ENCODE data around the gene MYBPC1. TPM values are rescaled to one million over a fixed set of nuclear protein-coding genes. Genes with fewer than 3 reads are reported as not detected.

MYBPC1 gene
- total and polyA plus RNA-seq, 9 of the 15 experiments (the other 6 are each of a cell fraction or from before 2014, with no cell fraction given), result not detected

DNA sequence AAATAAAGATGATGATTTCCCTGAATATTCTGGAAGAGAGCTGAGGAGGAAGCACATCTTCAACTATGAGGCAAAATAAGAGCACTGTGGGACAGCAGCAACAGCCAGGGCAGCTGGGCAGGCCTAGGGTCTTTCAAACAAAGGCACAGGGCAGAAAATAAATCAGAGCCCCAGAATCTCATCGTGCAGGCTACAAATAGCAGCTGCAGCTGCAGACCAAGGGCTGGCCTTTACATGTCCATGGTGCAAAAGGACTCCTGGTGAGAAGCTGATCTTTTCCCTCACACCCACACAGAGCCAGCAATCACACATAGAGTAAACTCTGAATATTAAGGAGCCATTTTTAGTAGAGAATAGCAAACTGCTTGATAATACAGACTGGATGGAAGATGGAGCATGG lies 13.6 kb upstream of the MYBPC1 start:
- Histone ChIP-seq H3K4me3 (no peak overlapping the region), H3K9ac (ENCODE audit: insufficient read depth in 1 of 2, low read depth in 2 of 2, low read length in 2 of 2) (no peak overlapping the region), H3K4me1 (replicated peaks in 1 of 2; ENCODE audit: control insufficient read depth in 2 of 2, insufficient read depth in 2 of 2, low read length in 2 of 2) (no peaks in the 10 kb centered on the region), H2AFZ (ENCODE audit: low read depth, low read length) (no peak overlapping the region), H3K27ac (ENCODE audit: extremely low read depth, low read depth, low read length) (no peak overlapping the region), H3K27me3 (ENCODE audit: control insufficient read depth in 2 of 2, insufficient read depth in 2 of 2, low read length in 2 of 2) (peaks cover 0 to 8% of the 10 kb centered on the region in 2 experiments; a peak in 3 of 5 replicates), H4K20me1 (replicated peaks; ENCODE audit: control insufficient read depth, insufficient read depth, low read length) (no peaks in the 10 kb centered on the region), H3K36me3 (ENCODE audit: control insufficient read depth, insufficient read depth, low read length) (no peaks in the 10 kb centered on the region), H3K9me3 (replicated peaks; ENCODE audit: control insufficient read depth, insufficient read depth, low read depth, low read length) (no peaks in the 10 kb centered on the region), H3K9me1 (ENCODE audit: control insufficient read depth, insufficient read depth, low read length) (no peaks in the 10 kb centered on the region), H3K79me2 (ENCODE audit: control insufficient read depth, insufficient read depth, low read length) (no peaks in the 10 kb centered on the region), H3K4me2 (ENCODE audit: insufficient read depth, low read length) (no peak overlapping the region)
- 0% methylated on average over 1 of the region's 1 CpG for WGBS (ENCODE audit: insufficient coverage, low coverage, missing lambda C conversion rate)
- CTCF ChIA-PET (ENCODE audit: low intra/inter-chr PET ratio), result no interaction called here
- DNase-seq (ENCODE audit: extremely low read depth in 1 of 4, low spot score in 3 of 4), result no peak
- POLR2A ChIA-PET, result no interaction called here
- TF ChIP-seq, protein P1, sequence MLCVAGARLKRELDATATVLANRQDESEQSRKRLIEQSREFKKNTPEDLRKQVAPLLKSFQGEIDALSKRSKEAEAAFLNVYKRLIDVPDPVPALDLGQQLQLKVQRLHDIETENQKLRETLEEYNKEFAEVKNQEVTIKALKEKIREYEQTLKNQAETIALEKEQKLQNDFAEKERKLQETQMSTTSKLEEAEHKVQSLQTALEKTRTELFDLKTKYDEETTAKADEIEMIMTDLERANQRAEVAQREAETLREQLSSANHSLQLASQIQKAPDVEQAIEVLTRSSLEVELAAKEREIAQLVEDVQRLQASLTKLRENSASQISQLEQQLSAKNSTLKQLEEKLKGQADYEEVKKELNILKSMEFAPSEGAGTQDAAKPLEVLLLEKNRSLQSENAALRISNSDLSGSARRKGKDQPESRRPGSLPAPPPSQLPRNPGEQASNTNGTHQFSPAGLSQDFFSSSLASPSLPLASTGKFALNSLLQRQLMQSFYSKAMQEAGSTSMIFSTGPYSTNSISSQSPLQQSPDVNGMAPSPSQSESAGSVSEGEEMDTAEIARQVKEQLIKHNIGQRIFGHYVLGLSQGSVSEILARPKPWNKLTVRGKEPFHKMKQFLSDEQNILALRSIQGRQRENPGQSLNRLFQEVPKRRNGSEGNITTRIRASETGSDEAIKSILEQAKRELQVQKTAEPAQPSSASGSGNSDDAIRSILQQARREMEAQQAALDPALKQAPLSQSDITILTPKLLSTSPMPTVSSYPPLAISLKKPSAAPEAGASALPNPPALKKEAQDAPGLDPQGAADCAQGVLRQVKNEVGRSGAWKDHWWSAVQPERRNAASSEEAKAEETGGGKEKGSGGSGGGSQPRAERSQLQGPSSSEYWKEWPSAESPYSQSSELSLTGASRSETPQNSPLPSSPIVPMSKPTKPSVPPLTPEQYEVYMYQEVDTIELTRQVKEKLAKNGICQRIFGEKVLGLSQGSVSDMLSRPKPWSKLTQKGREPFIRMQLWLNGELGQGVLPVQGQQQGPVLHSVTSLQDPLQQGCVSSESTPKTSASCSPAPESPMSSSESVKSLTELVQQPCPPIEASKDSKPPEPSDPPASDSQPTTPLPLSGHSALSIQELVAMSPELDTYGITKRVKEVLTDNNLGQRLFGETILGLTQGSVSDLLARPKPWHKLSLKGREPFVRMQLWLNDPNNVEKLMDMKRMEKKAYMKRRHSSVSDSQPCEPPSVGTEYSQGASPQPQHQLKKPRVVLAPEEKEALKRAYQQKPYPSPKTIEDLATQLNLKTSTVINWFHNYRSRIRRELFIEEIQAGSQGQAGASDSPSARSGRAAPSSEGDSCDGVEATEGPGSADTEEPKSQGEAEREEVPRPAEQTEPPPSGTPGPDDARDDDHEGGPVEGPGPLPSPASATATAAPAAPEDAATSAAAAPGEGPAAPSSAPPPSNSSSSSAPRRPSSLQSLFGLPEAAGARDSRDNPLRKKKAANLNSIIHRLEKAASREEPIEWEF (CRISPR knock-in tag; IDR thresholded peaks at IDR 0.05), result no peak
- no peak for TF ChIP-seq FOXP1 (CRISPR knock-in tag; IDR thresholded peaks at IDR 0.05)
- no peak for FAIRE-seq
- no peak for ATAC-seq
- in situ Hi-C loops (cut with MboI), result no loop called here
- intact Hi-C loops (cut with micrococcal nuclease), result no loop called here
- no TSS peak for BruUV-seq (replicated peaks)

All from K562 (cell line).